ENCODE measurements around the gene BUB1B. TPM values are rescaled to one million over a fixed set of nuclear protein-coding genes. Genes with fewer than 3 reads are reported as not detected.

The BUB1B gene
- total and polyA plus RNA-seq, 9 of the 15 experiments (the other 6 are each of a cell fraction or from before 2014, with no cell fraction given): 28.7 to 113 (median 82.2) TPM

GRCh38 chr15:40160689-40161688 lies at the start of gene BUB1B (continued):
- TF ChIP-seq AFF4 (CRISPR knock-in tag; IDR thresholded peaks at IDR 0.05) (peak; percentile 86; the same call in 1 of the 2 replicates), BCOR (IDR thresholded peaks at IDR 0.05) (peak; percentile 10; the same call in 1 of the 2 replicates), HDAC2 (IDR thresholded peaks at IDR 0.05) (peak; percentile 81), ELF4 (CRISPR knock-in tag; IDR thresholded peaks at IDR 0.05) (peak; percentile 74), ZNF280B (CRISPR knock-in tag; IDR thresholded peaks at IDR 0.05) (no peak), HNRNPLL (IDR thresholded peaks at IDR 0.05; ENCODE audit: low read depth, low read length, poor library complexity, severe bottlenecking) (peak; percentile 48), HCFC1 (IDR thresholded peaks at IDR 0.05; ENCODE audit: low read depth, low read length) (peak; percentile 99), RBBP5 (IDR thresholded peaks at IDR 0.05; ENCODE audit: borderline replicate concordance, insufficient read depth, low read length, poor library complexity, severe bottlenecking) (peak; percentile 76), PHF20 (IDR thresholded peaks at IDR 0.05; ENCODE audit: partially characterized antibody) (peak; percentile 44), SIN3A (IDR thresholded peaks at IDR 0.05; ENCODE audit: borderline replicate concordance in 2 of 2, control insufficient read depth in 1 of 2, low read depth in 2 of 2, low read length in 2 of 2) (peak; percentile 89 to 95; a peak in 2 of 4 replicates), POLR2A (conservative IDR thresholded peaks at IDR 0.05) (peak; percentile 94), KLF13 (tag; IDR thresholded peaks at IDR 0.05; ENCODE audit: borderline replicate concordance, low read depth) (peak; percentile 79), TOE1 (IDR thresholded peaks at IDR 0.05; ENCODE audit: borderline replicate concordance) (peak; percentile 84), TOE1 (CRISPR knock-in tag; IDR thresholded peaks at IDR 0.05; ENCODE audit: borderline replicate concordance, low read depth) (peak; percentile 57; the same call in 1 of the 2 replicates)
- TF ChIP-seq, protein P1, sequence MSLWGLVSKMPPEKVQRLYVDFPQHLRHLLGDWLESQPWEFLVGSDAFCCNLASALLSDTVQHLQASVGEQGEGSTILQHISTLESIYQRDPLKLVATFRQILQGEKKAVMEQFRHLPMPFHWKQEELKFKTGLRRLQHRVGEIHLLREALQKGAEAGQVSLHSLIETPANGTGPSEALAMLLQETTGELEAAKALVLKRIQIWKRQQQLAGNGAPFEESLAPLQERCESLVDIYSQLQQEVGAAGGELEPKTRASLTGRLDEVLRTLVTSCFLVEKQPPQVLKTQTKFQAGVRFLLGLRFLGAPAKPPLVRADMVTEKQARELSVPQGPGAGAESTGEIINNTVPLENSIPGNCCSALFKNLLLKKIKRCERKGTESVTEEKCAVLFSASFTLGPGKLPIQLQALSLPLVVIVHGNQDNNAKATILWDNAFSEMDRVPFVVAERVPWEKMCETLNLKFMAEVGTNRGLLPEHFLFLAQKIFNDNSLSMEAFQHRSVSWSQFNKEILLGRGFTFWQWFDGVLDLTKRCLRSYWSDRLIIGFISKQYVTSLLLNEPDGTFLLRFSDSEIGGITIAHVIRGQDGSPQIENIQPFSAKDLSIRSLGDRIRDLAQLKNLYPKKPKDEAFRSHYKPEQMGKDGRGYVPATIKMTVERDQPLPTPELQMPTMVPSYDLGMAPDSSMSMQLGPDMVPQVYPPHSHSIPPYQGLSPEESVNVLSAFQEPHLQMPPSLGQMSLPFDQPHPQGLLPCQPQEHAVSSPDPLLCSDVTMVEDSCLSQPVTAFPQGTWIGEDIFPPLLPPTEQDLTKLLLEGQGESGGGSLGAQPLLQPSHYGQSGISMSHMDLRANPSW (CRISPR knock-in tag; IDR thresholded peaks at IDR 0.05): 0 out of 2 replicates have a peak, but pooled peaks have one; percentile 70
- TF ChIP-seq, protein P2, sequence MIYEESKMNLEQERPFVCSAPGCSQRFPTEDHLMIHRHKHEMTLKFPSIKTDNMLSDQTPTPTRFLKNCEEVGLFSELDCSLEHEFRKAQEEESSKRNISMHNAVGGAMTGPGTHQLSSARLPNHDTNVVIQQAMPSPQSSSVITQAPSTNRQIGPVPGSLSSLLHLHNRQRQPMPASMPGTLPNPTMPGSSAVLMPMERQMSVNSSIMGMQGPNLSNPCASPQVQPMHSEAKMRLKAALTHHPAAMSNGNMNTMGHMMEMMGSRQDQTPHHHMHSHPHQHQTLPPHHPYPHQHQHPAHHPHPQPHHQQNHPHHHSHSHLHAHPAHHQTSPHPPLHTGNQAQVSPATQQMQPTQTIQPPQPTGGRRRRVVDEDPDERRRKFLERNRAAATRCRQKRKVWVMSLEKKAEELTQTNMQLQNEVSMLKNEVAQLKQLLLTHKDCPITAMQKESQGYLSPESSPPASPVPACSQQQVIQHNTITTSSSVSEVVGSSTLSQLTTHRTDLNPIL (CRISPR knock-in tag; IDR thresholded peaks at IDR 0.05): no peak

Data from K562 (cell line).